ENCODE measurements around the gene LPA. TPM values are rescaled to one million over a fixed set of nuclear protein-coding genes. Genes with fewer than 3 reads are reported as not detected.

LPA gene
- total and polyA plus RNA-seq, 2 of the 13 experiments (the other 11 are each of a cell fraction or from before 2014, with no cell fraction given), result not detected

- TF ChIP-seq AHDC1 (CRISPR knock-in tag; IDR thresholded peaks at IDR 0.05; ENCODE audit: borderline replicate concordance) (peak; percentile 91), SP2 (CRISPR knock-in tag; IDR thresholded peaks at IDR 0.05) (no peak), REPIN1 (CRISPR knock-in tag; IDR thresholded peaks at IDR 0.05; ENCODE audit: borderline replicate concordance, low read depth) (peak; percentile 83), SRF (IDR thresholded peaks at IDR 0.05; ENCODE audit: low read depth, low read length) (no peak), KIAA2018 (CRISPR knock-in tag; IDR thresholded peaks at IDR 0.05; ENCODE audit: borderline replicate concordance) (no peak), MED1 (CRISPR knock-in tag; IDR thresholded peaks at IDR 0.05) (0 out of 2 replicates have a peak, but pooled peaks have one; percentile 12), GABPA (IDR thresholded peaks at IDR 0.05; ENCODE audit: low read depth, low read length) (no peak), GABPA (CRISPR knock-in tag; IDR thresholded peaks at IDR 0.05; ENCODE audit: low read depth) (no peak), ZEB1 (IDR thresholded peaks at IDR 0.05; ENCODE audit: insufficient replicate concordance, low read depth) (peak; percentile 81), MBNL3 (CRISPR knock-in tag; conservative IDR thresholded peaks at IDR 0.05) (no peak), IRF1 (CRISPR knock-in tag; IDR thresholded peaks at IDR 0.05; ENCODE audit: low read depth) (no peak), TFDP2 (CRISPR knock-in tag; IDR thresholded peaks at IDR 0.05) (no peak), KMT2A (CRISPR knock-in tag; IDR thresholded peaks at IDR 0.05) (no peak), ZNF292 (CRISPR knock-in tag; IDR thresholded peaks at IDR 0.05; ENCODE audit: borderline replicate concordance, low read depth) (peak; percentile 63; the same call in 1 of the 2 replicates)
Observed at GRCh38 chr6:160507420-160507819, 156.7 kb downstream of the LPA start (continued).
